ENCODE results near the gene NFATC3. TPM values are rescaled to one million over a fixed set of nuclear protein-coding genes. Genes with fewer than 3 reads are reported as not detected.

The NFATC3 gene
- total RNA-seq, 1 donor from 2014 or later: 51.8 TPM

DNA sequence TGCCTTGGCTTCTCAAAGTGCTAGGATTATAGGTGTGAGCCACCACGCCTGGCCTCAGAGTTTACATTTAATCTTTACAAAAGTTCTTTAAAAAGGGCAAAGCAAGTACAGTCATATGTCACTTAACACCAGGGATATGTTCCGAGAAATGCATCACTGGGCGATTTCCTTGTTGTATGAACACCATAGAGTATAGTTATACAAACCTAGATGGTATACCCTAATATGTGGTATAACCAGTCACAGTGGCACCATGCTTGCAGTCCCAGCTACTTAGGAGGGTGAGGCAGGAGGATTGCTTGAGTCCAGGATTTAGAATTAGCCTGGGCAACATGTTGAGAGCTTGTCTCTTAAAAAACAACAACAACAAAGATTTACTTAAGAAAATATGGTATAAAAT is 51.3 kb downstream of the NFATC3 start:
- Mint-ChIP-seq H3K27me3 (ENCODE audit: low read depth) (no peaks in the 10 kb centered on the region), H3K27ac (no peak overlapping the region), H3K4me3 (no peak overlapping the region), H3K36me3 (peaks cover 17% of the 10 kb centered on the region), H3K4me1 (no peaks in the 10 kb centered on the region), H3K9me3 (peaks cover 7% of the 10 kb centered on the region)
- no peak for TF ChIP-seq CTCF (IDR thresholded peaks at IDR 0.05; ENCODE audit: unreplicated experiment)
- DNase-seq (ENCODE audit: low spot score in 2 of 2, unreplicated experiment in 2 of 2): no peak

DNA sequence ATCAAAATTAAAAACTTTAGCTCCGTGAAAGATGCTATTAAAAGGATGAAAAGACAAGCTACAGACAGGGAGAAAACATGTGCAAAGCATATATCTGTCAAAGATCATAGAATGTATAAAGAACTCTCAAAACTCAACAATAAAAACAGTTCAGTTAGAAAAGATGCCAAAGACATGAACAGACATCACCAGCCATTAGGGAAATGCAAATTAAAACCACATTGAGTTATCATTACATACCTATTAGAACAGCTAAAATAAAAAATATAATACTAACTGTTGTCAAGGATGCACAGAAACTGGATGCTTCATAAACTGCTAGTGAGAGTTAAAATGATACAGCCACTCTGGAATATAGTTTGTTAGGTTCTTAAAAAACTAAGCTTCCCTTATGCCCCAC is 58.8 kb downstream of the NFATC3 start:
- Mint-ChIP-seq H3K27me3 (ENCODE audit: low read depth) (no peaks in the 10 kb centered on the region), H3K36me3 (peaks cover 15% of the 10 kb centered on the region), H3K27ac (no peak overlapping the region), H3K9me3 (peaks cover 9% of the 10 kb centered on the region), H3K4me1 (peaks cover 10% of the 10 kb centered on the region), H3K4me3 (no peak overlapping the region)
- no peak for TF ChIP-seq CTCF (IDR thresholded peaks at IDR 0.05; ENCODE audit: unreplicated experiment)
- no peak for DNase-seq (ENCODE audit: low spot score in 2 of 2, unreplicated experiment in 2 of 2)

- no peak for TF ChIP-seq CTCF (IDR thresholded peaks at IDR 0.05; ENCODE audit: unreplicated experiment)
- Mint-ChIP-seq H3K4me1 (peaks cover 10% of the 10 kb centered on the region), H3K9me3 (peaks cover 1% of the 10 kb centered on the region), H3K27me3 (ENCODE audit: low read depth) (no peaks in the 10 kb centered on the region), H3K4me3 (no peak overlapping the region), H3K36me3 (peaks cover 5% of the 10 kb centered on the region), H3K27ac (peak overlapping the region; percentile 34)
- no peak for DNase-seq (ENCODE audit: low spot score in 2 of 2, unreplicated experiment in 2 of 2)
Measured at GRCh38 chr16:68146585-68146984, 61.4 kb downstream of the NFATC3 start.

- no peak for TF ChIP-seq CTCF (IDR thresholded peaks at IDR 0.05; ENCODE audit: unreplicated experiment)
- H3K27me3 Mint-ChIP-seq (ENCODE audit: low read depth): no peaks in the 10 kb centered on the region
- peaks cover 5% of the 10 kb centered on the region for H3K36me3 Mint-ChIP-seq
- H3K9me3 Mint-ChIP-seq: no peaks in the 10 kb centered on the region
- no peak overlapping the region for H3K4me3 Mint-ChIP-seq
- peaks cover 5% of the 10 kb centered on the region for H3K4me1 Mint-ChIP-seq
- DNase-seq (ENCODE audit: low spot score in 2 of 2, unreplicated experiment in 2 of 2): no peak
- no peak overlapping the region for H3K27ac Mint-ChIP-seq
Measured at GRCh38 chr16:68147444-68147843, 62.3 kb downstream of the NFATC3 start.

GRCh38 chr16:68149596-68149995 is 64.4 kb downstream of the NFATC3 start:
- Mint-ChIP-seq H3K27me3 (ENCODE audit: low read depth) (no peaks in the 10 kb centered on the region), H3K27ac (no peak overlapping the region), H3K4me3 (no peak overlapping the region), H3K36me3 (peaks cover 5% of the 10 kb centered on the region), H3K4me1 (peaks cover 9% of the 10 kb centered on the region), H3K9me3 (no peaks in the 10 kb centered on the region)
- no peak for DNase-seq (ENCODE audit: low spot score in 2 of 2, unreplicated experiment in 2 of 2)
- TF ChIP-seq CTCF (IDR thresholded peaks at IDR 0.05; ENCODE audit: unreplicated experiment): no peak

DNA sequence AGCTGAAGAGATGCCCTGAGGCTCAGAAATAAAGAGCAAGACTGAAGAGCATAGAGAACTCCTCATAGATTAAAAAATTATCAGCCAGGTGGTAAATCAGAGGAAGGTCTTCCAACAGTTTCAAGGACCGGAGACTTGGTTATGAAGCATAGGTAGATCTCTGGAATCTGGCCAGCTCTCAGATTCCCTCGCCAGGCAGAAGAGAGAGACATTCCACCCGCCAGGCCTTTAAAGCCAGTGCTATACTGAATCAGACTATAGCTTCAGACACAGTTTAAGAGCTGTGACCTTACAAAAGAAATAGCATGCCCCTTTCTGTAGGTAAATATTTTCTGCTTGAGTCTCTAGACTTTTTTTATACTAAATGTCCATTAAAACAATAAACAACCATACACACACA is 70.3 kb downstream of the NFATC3 start:
- H3K27ac Mint-ChIP-seq: peak overlapping the region; percentile 60
- DNase-seq (ENCODE audit: low spot score in 2 of 2, unreplicated experiment in 2 of 2): no peak

More for the DNA sequence above, 70.3 kb downstream of the NFATC3 start:
- Mint-ChIP-seq H3K4me3 (no peak overlapping the region), H3K36me3 (peaks cover 6% of the 10 kb centered on the region), H3K27me3 (ENCODE audit: low read depth) (no peaks in the 10 kb centered on the region), H3K9me3 (no peaks in the 10 kb centered on the region), H3K4me1 (peaks cover 22% of the 10 kb centered on the region)
- TF ChIP-seq CTCF (IDR thresholded peaks at IDR 0.05; ENCODE audit: unreplicated experiment): no peak
